Ovary (tissue), 3 donors: ENCODE results near the gene ADRM1.

Source experiments
- CTCF ChIP-seq, 3 donors: fragments of 450-650 bp in 2 of 3; fragments of 200-600 bp in 1 of 3; IDR thresholded peaks; one replicate each; pipeline versions ENCODE4 v1.5.1 to v1.8.0; 2016 to 2022; ENCODE audit warnings: antibody characterized with exemption in 3 of 3, mild to moderate bottlenecking in 1 of 3
- EP300 ChIP-seq: sonication (generic); formaldehyde crosslinking; IDR thresholded peaks from one replicate; pipeline ENCODE4 v1.6.1; 2017; ENCODE audit warnings: antibody characterized with exemption
- donor health status: DM: no; HTN: no; CAD: no.

GRCh38 chr20:62287759-62288534, 14.8 kb upstream of the ADRM1 start:
- TF ChIP-seq CTCF (IDR thresholded peaks at IDR 0.05) = no peak
- no peak for TF ChIP-seq EP300
